H1 (cell line): ENCODE measurements around the gene USP37. TPM values are rescaled to one million over a fixed set of nuclear protein-coding genes. Genes with fewer than 3 reads are reported as not detected.

Experiments used
- CTCF ChIA-PET: fragments of 300-600 bp; sonication (Branson Sonifier 250); formaldehyde crosslinking; loops from one replicate; lab custom pipeline; 2021; ENCODE audit not compliant: partially characterized antibody; lab: Charles Lee
- POLR2A ChIA-PET: fragments of 300-600 bp; sonication (Branson Sonifier 250); formaldehyde crosslinking; loops from one replicate; lab custom pipeline; 2021; ENCODE audit warnings: inconsistent platforms; ENCODE audit not compliant: partially characterized antibody; lab: Charles Lee
- DNase-seq, 2 experiments: peaks; one replicate each; pipeline versions ENCODE4 v3.0.0 to v3.0.0-alpha.2; 2010 to 2022; ENCODE audit warnings: low spot score in 2 of 2, low read depth in 1 of 2, mixed read lengths in 1 of 2
- FAIRE-seq: peaks from 2 replicates; lab custom pipeline; 2011; peaks lifted over from hg19 to GRCh38; lab: Jason Lieb, UNC
- H2AFZ ChIP-seq: 2 replicates; pipeline ENCODE4 v1.8.1; 2012; ENCODE audit warnings: low read length, inconsistent platforms
- H2AK5ac ChIP-seq: 2 replicates; pipeline ENCODE4 v1.6.1; 2013; ENCODE audit warnings: low read depth, low read length
- H2BK120ac ChIP-seq: replicated peaks from 2 replicates; pipeline ENCODE3; 2013; ENCODE audit warnings: low read depth, low read length, inconsistent platforms
- H2BK12ac ChIP-seq: 2 replicates; pipeline ENCODE4 v1.6.1; 2013; ENCODE audit warnings: low read depth, low read length
- H2BK15ac ChIP-seq: 2 replicates; pipeline ENCODE4 v1.6.1; 2013; ENCODE audit warnings: low read length
- H2BK20ac ChIP-seq: 2 replicates; pipeline ENCODE4 v1.6.1; 2013; ENCODE audit warnings: low read length
- H2BK5ac ChIP-seq: 2 replicates; pipeline ENCODE4 v1.6.1; 2013; ENCODE audit warnings: low read depth, low read length
- H3K14ac ChIP-seq: 2 replicates; pipeline ENCODE4 v1.6.1; 2013; ENCODE audit warnings: inconsistent platforms; ENCODE audit not compliant: insufficient read length
- H3K18ac ChIP-seq: 2 replicates; pipeline ENCODE4 v1.6.1; 2013; ENCODE audit warnings: low read length; ENCODE audit errors: extremely low read depth
- H3K23ac ChIP-seq: 2 replicates; pipeline ENCODE4 v1.6.1; 2013; ENCODE audit warnings: inconsistent platforms; ENCODE audit not compliant: insufficient read length
- H3K23me2 ChIP-seq: 2 replicates; pipeline ENCODE4 v1.6.1; 2013; ENCODE audit warnings: low read depth, low read length
- H3K27ac ChIP-seq: 2 replicates; pipeline ENCODE4 v1.6.1; 2011; ENCODE audit warnings: low read depth, low read length, inconsistent platforms
- H3K27me3 ChIP-seq, 4 experiments: replicated peaks in 1 of 4; 1 replicate in 1 of 4; 2 replicates in 3 of 4; pipeline versions ENCODE4 v1.6.1 to v1.8.1; 2011 to 2013; ENCODE audit warnings: low read length in 3 of 4, mild to moderate bottlenecking in 3 of 4, inconsistent platforms in 2 of 4, mixed read lengths in 2 of 4, moderate library complexity in 1 of 4; ENCODE audit not compliant: control insufficient read depth in 3 of 4, insufficient read depth in 3 of 4; ENCODE audit errors: extremely low read depth in 1 of 4
- H3K36me3 ChIP-seq, 4 experiments: 2 replicates each; pipeline versions ENCODE4 v1.6.1 to v1.8.1; 2011 to 2013; ENCODE audit warnings: mild to moderate bottlenecking in 4 of 4, low read length in 3 of 4, moderate library complexity in 2 of 4, control low read depth in 1 of 4, inconsistent platforms in 1 of 4; ENCODE audit not compliant: insufficient read depth in 4 of 4, control insufficient read depth in 2 of 4
- H3K4ac ChIP-seq: replicated peaks from 2 replicates; pipeline ENCODE3; 2013; ENCODE audit warnings: low read length, low read depth, mixed read lengths, inconsistent platforms; ENCODE audit not compliant: insufficient read length
- H3K4me1 ChIP-seq, 4 experiments: replicated peaks in 1 of 4; 1 replicate in 1 of 4; 2 replicates in 3 of 4; pipeline versions ENCODE4 v1.6.1 to v1.8.1; 2011 to 2013; ENCODE audit warnings: low read length in 3 of 4, inconsistent platforms in 2 of 4, mixed read lengths in 1 of 4; ENCODE audit not compliant: insufficient read depth in 4 of 4, control insufficient read depth in 3 of 4
- H3K4me2 ChIP-seq, 2 experiments: 2 replicates each; pipeline versions ENCODE4 v1.6.1 to v1.8.1; 2011 to 2013; ENCODE audit warnings: low read depth in 2 of 2, low read length in 2 of 2, control low read depth in 1 of 2, inconsistent platforms in 1 of 2, mild to moderate bottlenecking in 1 of 2; ENCODE audit not compliant: insufficient read depth in 1 of 2
- H3K4me3 ChIP-seq, 4 experiments: fragments of 200-600, 300-600 bp in 1 of 4; sonication (generic), shearing (Covaris generic), sonication (Bioruptor Twin) in 1 of 4; 2 replicates each; pipeline versions ENCODE4 v1.5.1 to v1.8.1; 2011 to 2016; ENCODE audit warnings: low read length in 4 of 4, low read depth in 3 of 4, control low read depth in 2 of 4, inconsistent platforms in 2 of 4, mild to moderate bottlenecking in 2 of 4, mixed read lengths in 1 of 4, moderate library complexity in 1 of 4; ENCODE audit not compliant: insufficient read depth in 2 of 4; ENCODE audit errors: extremely low read depth in 1 of 4
- H3K56ac ChIP-seq: replicated peaks from 2 replicates; pipeline ENCODE3; 2013; ENCODE audit warnings: low read depth, mild to moderate bottlenecking, mixed read lengths, low read length, inconsistent platforms; ENCODE audit not compliant: insufficient read length
- H3K79me1 ChIP-seq: 2 replicates; pipeline ENCODE4 v1.6.1; 2013; ENCODE audit warnings: low read depth, low read length, control low read depth
- H3K79me2 ChIP-seq, 2 experiments: 2 replicates each; pipeline versions ENCODE4 v1.6.1 to v1.8.1; 2012 to 2013; ENCODE audit warnings: low read length in 2 of 2, mild to moderate bottlenecking in 2 of 2, inconsistent platforms in 1 of 2; ENCODE audit not compliant: insufficient read depth in 2 of 2, control insufficient read depth in 1 of 2
- H3K9ac ChIP-seq, 4 experiments: replicated peaks in 1 of 4; 1 replicate in 1 of 4; 2 replicates in 3 of 4; pipeline versions ENCODE4 v1.6.1 to v1.8.1; 2011 to 2013; ENCODE audit warnings: low read depth in 3 of 4, low read length in 3 of 4, control low read depth in 2 of 4, mild to moderate bottlenecking in 2 of 4, moderate library complexity in 2 of 4, inconsistent platforms in 1 of 4; ENCODE audit errors: extremely low read depth in 1 of 4
- H3K9me3 ChIP-seq, 2 experiments: 2 replicates each; pipeline versions ENCODE4 v1.6.1 to v1.8.1; 2012 to 2013; ENCODE audit warnings: mild to moderate bottlenecking in 2 of 2, moderate library complexity in 2 of 2, control low read depth in 1 of 2, inconsistent platforms in 1 of 2, low read depth in 1 of 2, low read length in 1 of 2, mixed read lengths in 1 of 2; ENCODE audit not compliant: insufficient read depth in 2 of 2
- H4K20me1 ChIP-seq, 2 experiments: replicated peaks in 1 of 2; 2 replicates each; pipeline versions ENCODE3 to v1.8.1; 2011 to 2013; ENCODE audit warnings: inconsistent platforms in 2 of 2, low read length in 2 of 2, mild to moderate bottlenecking in 1 of 2; ENCODE audit not compliant: insufficient read depth in 2 of 2, control insufficient read depth in 1 of 2
- H4K5ac ChIP-seq: 2 replicates; pipeline ENCODE4 v1.6.1; 2013; ENCODE audit warnings: low read length, low read depth, mixed read lengths, inconsistent platforms; ENCODE audit not compliant: insufficient read length
- H4K8ac ChIP-seq: 2 replicates; pipeline ENCODE4 v1.8.0; 2013; ENCODE audit warnings: mild to moderate bottlenecking, moderate library complexity, low read length, inconsistent platforms; ENCODE audit not compliant: insufficient read depth; ENCODE audit errors: extremely low read depth
- H4K91ac ChIP-seq: replicated peaks from 2 replicates; pipeline ENCODE3; 2013; ENCODE audit warnings: low read length, mixed read lengths, inconsistent platforms; ENCODE audit not compliant: insufficient read length
- FOSL1 ChIP-seq: IDR thresholded peaks from 2 replicates; pipeline ENCODE4 v1.6.1; 2011; ENCODE audit warnings: mild to moderate bottlenecking, low read depth, low read length, moderate library complexity; ENCODE audit not compliant: insufficient read depth
- KDM5A ChIP-seq: fragments of 200-600 bp; IDR thresholded peaks from 2 replicates; pipeline ENCODE4 v1.7.1; 2012; ENCODE audit warnings: mild to moderate bottlenecking, low read length, inconsistent platforms, mixed read lengths
- SIRT6 ChIP-seq: IDR thresholded peaks from one replicate; pipeline ENCODE4 v1.7.1; 2012; ENCODE audit warnings: low read length, inconsistent platforms
- WGBS, 2 experiments: shearing (Covaris generic) in 1 of 2; methylation state at CpG; one replicate each; pipeline versions ENCODE4 v1.1.6 to v1.1.7; 2013 to 2015; ENCODE audit warnings: low lambda C conversion rate in 2 of 2, mixed read lengths in 2 of 2, inconsistent platforms in 1 of 2, low coverage in 1 of 2, missing lambda C conversion rate in 1 of 2; ENCODE audit not compliant: insufficient replicate concordance in 2 of 2, insufficient coverage in 1 of 2, insufficient read length in 1 of 2; ENCODE audit errors: extremely low coverage in 1 of 2, missing lambda C conversion rate in 1 of 2; 5-methylcytosine and 5-hydroxymethylcytosine counted together
- polyA plus RNA-seq, 7 experiments: library from polyadenylated mRNA; depleted of rRNA in 3 of 7; stranded (reverse) in 5 of 7; unstranded in 2 of 7; fragments of >200 nt in 5 of 7; fragments of 200-250 nt in 2 of 7; gene quantifications; 1 replicate in 5 of 7; 2 replicates in 1 of 7; 4 replicates in 1 of 7; pipeline versions ENCODE4 v1.2.1 to v1.2.3, GENCODE V29; 2011 to 2013; ENCODE audit warnings: missing spikeins in 2 of 7, mixed read lengths in 2 of 7
- total RNA-seq: library from RNA; stranded (reverse); fragmentation: NEBNext Ultra II Directional; extraction: Animal tissue kit (Norgen Biotek cat#: 25700); gene quantifications from 2 replicates; pipeline ENCODE4 v1.2.1, GENCODE V29; 2021

The USP37 gene
- total and polyA plus RNA-seq, 2 of the 8 experiments (the other 6 are each of a cell fraction or from before 2014, with no cell fraction given) = 3.8 to 29.1 TPM

DNA sequence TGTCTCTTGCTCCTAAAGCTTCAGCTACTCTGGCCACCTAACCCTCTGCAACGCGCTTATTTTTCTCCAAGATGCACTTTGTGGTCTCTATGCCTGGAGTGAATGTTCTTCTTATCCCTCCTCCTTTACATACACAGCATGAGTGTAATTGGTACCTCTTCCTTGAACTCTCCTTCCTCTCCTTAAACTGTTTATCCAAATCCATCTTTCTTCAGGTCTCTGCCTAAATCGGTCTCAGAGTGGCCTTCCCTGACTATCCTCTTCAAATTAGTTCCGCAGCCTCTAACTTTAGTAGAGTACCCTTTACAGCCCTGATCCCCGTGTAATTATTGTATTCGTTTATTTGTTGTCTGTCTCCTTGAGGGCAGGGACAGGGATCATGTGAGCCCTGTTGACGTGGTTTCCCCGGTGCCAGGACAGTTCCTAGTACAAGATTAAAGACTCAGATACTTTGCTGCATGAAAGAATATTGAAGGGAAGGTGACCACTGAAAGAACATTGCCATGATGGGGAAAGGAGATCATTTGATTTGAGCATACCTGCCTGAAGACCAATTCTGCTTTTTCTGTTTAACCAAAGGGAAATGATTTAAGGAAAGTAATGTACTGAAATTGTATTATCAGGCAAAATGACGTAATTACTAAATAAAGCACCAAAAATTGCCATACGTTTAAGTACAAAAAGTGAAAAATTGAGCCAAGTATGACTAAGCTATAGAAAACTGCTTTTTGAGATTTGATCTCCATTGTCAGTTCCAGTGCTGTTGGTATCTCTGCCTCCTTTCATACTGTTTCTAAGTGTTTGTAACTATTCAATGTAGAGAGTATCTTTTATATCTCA, 1.7 kb upstream of the USP37 start:
- Histone ChIP-seq H3K27ac (peak overlapping the region; percentile 99), H3K27me3 (no peaks in the 10 kb centered on the region), H3K23ac (no peak overlapping the region), H4K20me1 (peaks cover 6 to 13% of the 10 kb centered on the region in 2 experiments), H3K79me1 (peaks cover 7% of the 10 kb centered on the region), H4K5ac (peak overlapping the region; percentile 70), H2BK15ac (no peak overlapping the region), H2BK20ac (no peak overlapping the region), H3K9ac (peak overlapping the region; percentile 91 to 96 (median 94)), H2BK12ac (no peak overlapping the region), H3K4me2 (peak overlapping the region; percentile 93 to 97), H4K91ac (peak overlapping the region; percentile 36), H3K4me3 (peak overlapping the region; percentile 86 to 96 (median 94)), H3K14ac (peak overlapping the region; percentile 34), H3K23me2 (peaks cover 12% of the 10 kb centered on the region), H2BK120ac (no peak overlapping the region), H2AK5ac (peak overlapping the region; percentile 89; the same call in 1 of the 2 replicates), H3K36me3 (peaks cover 0 to 25% (median 7%) of the 10 kb centered on the region in 4 experiments; a peak in 3 of 8 replicates), H2AFZ (no peak overlapping the region), H3K56ac (peak overlapping the region; percentile 22), H3K79me2 (peaks cover 29 to 87% of the 10 kb centered on the region in 2 experiments), H4K8ac (no peak overlapping the region), H3K4me1 (peaks cover 0 to 13% (median 4%) of the 10 kb centered on the region in 4 experiments; a peak in 6 of 7 replicates), H2BK5ac (peak overlapping the region; percentile 97), H3K18ac (peak overlapping the region; percentile 85; the same call in 1 of the 2 replicates), H3K4ac (peak overlapping the region; percentile 69), H3K9me3 (no peaks in the 10 kb centered on the region)
- POLR2A ChIA-PET = interaction anchor here (0.7 to 2.2 kb wide), 8 partner anchors 9 to 102 kb away, joined by 3 to 11 read pairs (median 4); partner anchors contain the start of genes BCS1L, PLCD4, RNF25 and STK36
- DNase-seq (no peak), FAIRE-seq (no peak)
- 11% methylated on average over 10 of the region's 10 CpGs; no CpG with 5 or more reads in 1 of the 2 experiments for WGBS, 2 experiments
- TF ChIP-seq SIRT6 = no peak
- TF ChIP-seq FOSL1 = no peak
- TF ChIP-seq KDM5A = no peak
- CTCF ChIA-PET = interaction anchor here (0.6 kb wide), 1 partner anchor 32 kb away, joined by 3 read pairs; no protein-coding TSS in a partner anchor
